Measurements from ENCODE around the gene LGALS14.

- TF ChIP-seq POLR2A (IDR thresholded peaks at IDR 0.05) (no peak), CTCF (IDR thresholded peaks at IDR 0.05) (no peak), POLR2AphosphoS5 (IDR thresholded peaks at IDR 0.05) (no peak)
Measured at GRCh38 chr19:39670998-39671397, 33.3 kb upstream of the LGALS14 start.
